Stimulated activated CD4-positive, alpha-beta T cell treated with anti-CD3 and anti-CD28 coated beads, Interleukin-15, amount 100 ng/mL, for 1 hour (primary cell): ENCODE measurements around the gene MAGI2.

Source experiments
- DNase-seq, 2 donors: peaks; one replicate each; pipeline ENCODE4 v3.0.0-alpha.2; 2020; ENCODE audit warnings: low read depth in 1 of 2, low spot score in 1 of 2

Gene MAGI2

DNA sequence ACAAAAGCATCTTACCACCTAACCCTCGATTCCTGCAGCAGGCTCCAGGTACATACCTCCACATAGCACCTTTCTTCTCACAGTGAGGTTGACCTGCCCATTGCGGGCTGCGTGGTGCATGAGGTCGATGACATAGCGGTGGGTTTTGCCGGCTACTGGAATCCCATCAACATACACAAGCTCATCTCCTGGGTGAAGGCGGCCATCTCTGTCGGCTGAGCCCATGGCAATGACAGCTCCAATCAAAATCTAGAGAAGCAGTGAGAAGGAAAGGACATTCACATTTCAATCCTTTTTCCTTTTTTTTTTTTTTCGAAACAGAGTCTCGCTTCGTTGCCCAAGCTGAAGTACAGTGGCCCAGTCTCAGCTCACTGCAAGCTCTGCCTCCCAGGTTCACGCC, 1285.6 kb downstream of the MAGI2 start:
- DNase-seq: no peak

DNA sequence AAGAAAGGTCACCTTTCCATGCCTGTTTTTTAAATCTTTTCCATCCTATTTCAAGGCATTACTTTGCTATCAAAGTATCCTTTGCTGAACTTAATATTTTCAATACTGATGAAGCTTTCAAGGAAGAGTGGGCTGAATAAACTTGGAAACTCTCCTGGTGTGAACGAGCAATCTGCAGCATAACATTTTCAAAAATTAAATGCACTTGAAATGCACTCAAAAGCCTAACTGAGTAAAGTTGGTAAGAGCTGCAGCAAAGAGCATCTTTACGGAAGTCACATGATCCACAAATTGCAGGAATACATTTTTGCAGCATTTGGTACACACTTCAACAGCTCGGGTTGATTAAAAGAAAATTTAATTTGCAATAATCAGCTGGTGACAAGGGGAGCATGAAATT, 1287.6 kb downstream of the MAGI2 start:
- DNase-seq: no peak

- DNase-seq: no peak
Measured at GRCh38 chr7:78165454-78165853, 1288.0 kb downstream of the MAGI2 start.

DNA sequence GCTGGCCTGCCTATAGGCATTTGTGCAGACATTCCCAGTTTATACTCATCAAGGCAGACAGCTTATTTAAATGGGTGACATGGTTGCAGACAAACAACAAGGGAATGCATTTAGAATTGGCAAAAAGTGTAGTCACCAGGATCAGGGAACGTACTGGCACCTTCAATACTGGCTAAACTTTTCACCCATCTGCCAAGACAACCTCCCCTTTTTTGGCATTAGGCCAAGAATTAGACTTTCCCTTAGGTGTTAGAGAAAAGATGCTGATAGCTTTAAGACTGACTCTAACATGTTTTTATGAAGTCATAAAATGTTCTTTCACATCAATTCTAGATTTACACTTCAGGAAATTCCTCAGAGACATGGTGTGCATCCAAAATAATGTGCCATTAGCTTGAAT, 1289.0 kb downstream of the MAGI2 start:
- no peak for DNase-seq

GRCh38 chr7:78161781-78162180, 1291.7 kb downstream of the MAGI2 start:
- no peak for DNase-seq

GRCh38 chr7:78159545-78159944, 1293.9 kb downstream of the MAGI2 start:
- no peak for DNase-seq

DNA sequence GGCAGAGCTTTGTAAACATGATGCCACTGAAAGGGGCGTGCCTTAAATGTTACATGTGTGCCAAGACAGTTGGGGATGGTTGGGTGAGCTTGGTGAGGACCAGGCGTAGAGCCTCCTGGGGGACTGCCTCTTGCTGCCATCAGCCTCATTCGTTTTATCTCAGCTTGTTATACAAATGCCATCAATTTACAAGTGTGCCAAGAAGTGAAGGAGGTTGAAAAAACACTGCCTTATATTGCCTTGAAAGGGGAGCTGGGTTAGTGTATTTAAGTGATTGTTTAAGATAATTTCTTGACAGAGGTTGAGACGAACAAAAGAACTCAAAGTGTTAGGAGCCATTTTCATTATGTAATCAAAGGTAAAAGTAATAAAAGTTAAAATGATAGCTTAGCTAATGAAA, 1300.2 kb downstream of the MAGI2 start:
- DNase-seq: no peak

- no peak for DNase-seq
Measured at GRCh38 chr7:78151229-78151628, 1302.2 kb downstream of the MAGI2 start.

DNA sequence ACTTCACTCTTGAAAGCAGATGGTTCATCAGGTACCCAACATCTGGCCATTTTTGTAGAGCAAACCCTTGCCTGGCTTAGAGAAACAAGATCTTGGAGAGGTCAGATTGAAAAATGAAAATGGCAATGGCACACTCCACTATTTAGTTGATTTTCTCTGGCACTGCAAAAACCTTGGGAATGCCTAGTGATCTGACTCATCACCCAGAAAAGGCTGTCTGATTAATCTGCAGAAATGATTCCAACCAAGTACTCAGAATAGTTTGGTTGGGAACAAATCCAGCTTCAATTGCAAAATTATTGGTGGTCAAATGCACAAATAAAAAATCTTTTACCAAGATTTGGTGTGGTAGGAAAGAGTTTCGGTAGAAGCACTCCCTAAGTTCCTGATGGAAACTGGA, 1303.7 kb downstream of the MAGI2 start:
- no peak for DNase-seq

GRCh38 chr7:78148166-78148894, 1305.1 kb downstream of the MAGI2 start:
- DNase-seq: no peak

DNA sequence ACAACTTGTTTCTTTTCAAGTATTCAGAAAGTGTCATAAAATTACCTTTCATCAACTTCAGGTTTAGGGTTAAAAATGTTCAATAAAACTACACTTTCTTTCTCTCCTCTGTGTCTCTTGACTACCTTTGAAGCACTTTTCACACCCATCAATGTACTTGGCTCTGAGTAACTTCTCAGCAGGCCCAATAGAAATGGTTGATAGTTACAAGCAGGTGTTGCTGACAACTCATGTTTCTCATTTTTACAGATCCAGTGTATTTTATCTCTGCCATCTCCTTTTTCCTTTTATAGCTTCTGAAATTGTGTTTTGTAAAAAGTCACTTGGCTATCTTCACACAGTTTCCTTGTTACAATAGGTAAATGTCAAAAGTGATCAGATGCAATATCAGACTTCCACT, 1306.9 kb downstream of the MAGI2 start:
- no peak for DNase-seq

GRCh38 chr7:78143661-78144060, 1309.8 kb downstream of the MAGI2 start:
- DNase-seq: no peak

GRCh38 chr7:78141522-78142281, 1311.8 kb downstream of the MAGI2 start:
- DNase-seq: no peak

DNA sequence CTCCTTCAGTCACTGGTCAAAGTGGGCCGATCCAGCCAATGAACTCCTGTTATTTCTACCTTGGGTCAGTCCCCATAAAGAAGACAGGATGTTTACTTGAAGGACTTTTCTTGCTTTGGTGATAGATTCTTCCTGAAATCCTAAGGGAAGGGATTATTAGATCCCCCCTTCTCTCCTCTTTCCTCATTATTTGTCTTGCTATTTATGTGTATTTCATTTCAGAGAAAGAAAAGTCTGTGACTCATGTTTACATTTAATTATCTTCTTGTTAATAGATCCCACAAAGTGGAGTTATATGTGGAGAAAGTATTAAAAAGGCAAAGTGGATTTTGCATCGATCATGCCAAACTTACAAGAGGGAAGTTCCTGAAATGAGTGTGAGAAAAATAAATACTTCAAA, 1313.4 kb downstream of the MAGI2 start:
- no peak for DNase-seq

GRCh38 chr7:78139335-78139734, 1314.1 kb downstream of the MAGI2 start:
- no peak for DNase-seq

DNA sequence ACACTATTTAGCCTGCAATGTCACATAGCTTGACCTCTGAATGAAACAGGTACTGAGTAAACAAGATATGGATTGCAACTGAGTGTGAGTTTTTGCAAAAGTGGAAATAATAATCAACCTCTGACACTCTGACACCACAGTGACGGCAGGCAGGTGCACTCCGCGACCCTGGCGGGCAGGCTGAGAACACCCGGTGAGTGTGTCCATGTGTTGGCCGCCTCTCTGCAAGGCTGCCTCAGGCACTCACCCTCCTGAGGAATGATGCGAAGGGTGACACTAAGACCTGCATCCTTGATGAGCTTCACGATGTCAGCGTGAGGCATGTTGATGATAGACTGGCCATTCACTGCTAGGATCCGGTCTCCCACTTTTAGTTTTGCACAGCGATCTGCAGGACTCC, 1318.7 kb downstream of the MAGI2 start:
- DNase-seq: no peak

GRCh38 chr7:78134256-78134655, 1319.2 kb downstream of the MAGI2 start:
- DNase-seq: no peak

GRCh38 chr7:78130446-78131215, 1322.8 kb downstream of the MAGI2 start:
- no peak for DNase-seq

DNA sequence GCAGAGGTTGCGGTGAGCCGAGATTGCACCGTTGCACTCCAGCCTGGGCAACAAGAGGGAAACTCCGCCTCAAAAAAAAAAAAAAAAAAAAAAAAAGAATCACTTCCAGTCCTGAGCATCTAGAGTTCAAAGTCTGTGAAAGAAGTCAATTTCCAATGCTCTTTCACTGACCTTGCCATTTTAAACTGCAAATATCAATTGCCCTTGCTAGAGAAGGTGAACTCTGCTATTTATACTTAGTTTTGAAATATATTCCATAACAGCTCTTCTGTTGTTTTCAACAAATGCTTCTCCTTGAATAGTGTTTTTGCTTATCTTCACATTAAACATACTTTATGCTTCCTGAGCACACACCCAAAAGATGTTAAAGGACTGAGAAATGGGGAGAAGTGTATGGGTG, 1323.6 kb downstream of the MAGI2 start:
- DNase-seq: no peak

DNA sequence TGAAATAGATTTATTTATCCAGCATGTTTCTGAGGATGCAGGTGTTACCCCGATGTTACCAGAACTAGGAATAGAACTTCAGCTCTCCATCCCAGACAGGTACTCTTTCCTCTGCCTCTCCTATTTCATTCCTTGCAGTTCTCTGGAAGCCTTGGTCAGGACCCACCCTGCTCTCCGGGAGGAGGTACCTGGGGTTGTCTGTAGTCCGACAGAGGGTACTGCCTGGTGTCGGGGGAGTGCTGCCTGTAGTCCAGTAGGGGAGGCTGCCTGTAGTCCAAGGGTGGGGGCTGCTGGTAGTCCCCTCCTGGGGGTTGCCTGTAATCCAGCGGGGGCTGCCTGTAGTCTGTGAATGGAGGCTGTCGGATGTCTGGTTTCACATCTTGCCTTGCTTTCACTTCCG, 1326.5 kb downstream of the MAGI2 start:
- no peak for DNase-seq

DNA sequence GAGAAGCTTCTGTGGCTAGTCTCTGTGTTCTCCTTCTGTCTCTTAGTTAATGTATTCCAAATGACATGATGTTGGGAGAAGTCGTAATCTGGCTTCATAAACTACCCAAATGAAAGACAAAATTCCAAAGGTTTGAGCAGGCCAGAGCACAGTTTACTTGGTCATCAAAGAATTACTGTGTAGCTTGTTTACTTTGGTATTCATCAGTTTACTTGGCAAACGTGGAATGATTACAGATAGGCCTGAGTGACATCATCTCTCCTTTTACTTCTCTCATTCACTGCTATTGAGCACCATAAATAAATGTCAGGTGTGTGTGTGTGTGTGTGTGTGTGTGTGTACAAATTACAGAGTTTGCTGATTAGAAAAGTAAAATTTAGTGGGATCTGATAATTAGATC, 1327.6 kb downstream of the MAGI2 start:
- no peak for DNase-seq

DNA sequence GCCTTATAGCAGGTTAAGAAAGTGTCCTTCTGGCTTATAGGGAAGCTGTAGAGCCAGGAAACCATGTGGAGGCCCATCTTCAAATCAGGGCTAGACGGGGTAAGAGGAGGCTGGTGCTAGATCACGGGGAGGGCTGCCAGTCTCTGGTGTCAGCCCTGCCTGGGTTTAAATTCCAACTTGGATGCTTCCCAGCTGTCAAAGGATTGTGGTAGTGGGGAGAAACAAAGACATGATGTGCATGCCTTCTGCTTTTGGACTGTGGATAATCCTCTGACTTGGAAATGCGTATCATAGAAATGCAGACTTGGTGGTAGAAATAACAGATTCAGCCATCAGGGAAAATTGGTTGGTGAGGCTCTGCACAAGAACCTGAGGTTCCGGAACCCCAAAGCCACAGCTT, 1329.3 kb downstream of the MAGI2 start:
- DNase-seq: no peak
